Ishikawa (cell line): ENCODE results near the gene CD247.

Experiments
- CEBPB ChIP-seq: IDR thresholded peaks from 2 replicates; pipeline ENCODE4 v1.6.1; 2012
- CREB1 ChIP-seq: IDR thresholded peaks from 2 replicates; pipeline ENCODE4 v1.6.1; 2012; ENCODE audit warnings: low read depth
- EP300 ChIP-seq: IDR thresholded peaks from 2 replicates; pipeline ENCODE4 v1.6.1; 2012; ENCODE audit warnings: borderline replicate concordance
- NFIC ChIP-seq: IDR thresholded peaks from 2 replicates; pipeline ENCODE4 v1.6.1; 2012
- RAD21 ChIP-seq: IDR thresholded peaks from 2 replicates; pipeline ENCODE4 v1.6.1; 2012; ENCODE audit warnings: low read depth
- TAF1 ChIP-seq: IDR thresholded peaks from 2 replicates; pipeline ENCODE4 v1.6.1; 2012; ENCODE audit warnings: low read depth, mild to moderate bottlenecking
- TCF12 ChIP-seq: IDR thresholded peaks from 2 replicates; pipeline ENCODE4 v1.6.1; 2012; ENCODE audit warnings: low read depth
- ZBTB7A ChIP-seq: IDR thresholded peaks from 2 replicates; pipeline ENCODE4 v1.6.1; 2012; ENCODE audit warnings: low read depth
- TF ChIP-seq, protein P1 (sequence below): IDR thresholded peaks from 2 replicates; pipeline ENCODE4 v1.6.1; 2012
- TF ChIP-seq, protein P2 (sequence below): IDR thresholded peaks from 2 replicates; pipeline ENCODE4 v1.6.1; 2012; ENCODE audit warnings: low read depth, mild to moderate bottlenecking
- TF ChIP-seq, protein P3 (sequence below): IDR thresholded peaks from 2 replicates; pipeline ENCODE4 v1.6.1; 2012

DNA sequence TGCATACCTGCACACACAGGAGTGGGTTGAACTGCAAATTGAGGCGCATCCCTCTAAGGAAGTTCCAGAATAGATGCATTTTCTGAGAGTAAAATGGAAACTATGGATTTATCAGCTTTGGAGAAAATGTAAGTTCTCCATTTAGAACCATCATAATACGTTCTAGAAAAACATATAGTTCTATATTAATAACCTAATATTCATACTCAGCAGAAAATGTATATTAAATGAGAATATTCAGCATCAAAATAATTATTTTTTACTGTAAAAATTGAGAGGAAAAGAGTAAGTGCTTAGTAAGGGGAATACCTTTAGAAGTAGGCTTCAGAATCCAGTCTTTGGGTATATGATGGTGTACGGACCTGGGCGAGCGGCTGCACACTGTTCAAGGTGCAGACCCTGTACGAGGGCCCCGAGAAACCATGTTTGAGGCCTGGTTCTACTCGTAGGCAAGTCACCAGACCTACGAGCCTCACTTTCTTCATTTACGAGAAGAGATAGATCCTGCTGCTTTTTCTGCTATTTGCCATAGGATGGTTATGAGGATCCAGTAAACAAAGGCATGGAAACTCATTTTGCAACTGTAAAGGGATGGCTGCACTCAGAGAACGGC lies 6.8 kb downstream of the CD247 start:
- TF ChIP-seq TCF12 (no peak), EP300 (no peak), NFIC (no peak), CEBPB (no peak), RAD21 (no peak), ZBTB7A (no peak), TAF1 (no peak), CREB1 (no peak)
- TF ChIP-seq, protein P1, sequence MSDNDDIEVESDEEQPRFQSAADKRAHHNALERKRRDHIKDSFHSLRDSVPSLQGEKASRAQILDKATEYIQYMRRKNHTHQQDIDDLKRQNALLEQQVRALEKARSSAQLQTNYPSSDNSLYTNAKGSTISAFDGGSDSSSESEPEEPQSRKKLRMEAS, result no peak
- TF ChIP-seq, protein P2, sequence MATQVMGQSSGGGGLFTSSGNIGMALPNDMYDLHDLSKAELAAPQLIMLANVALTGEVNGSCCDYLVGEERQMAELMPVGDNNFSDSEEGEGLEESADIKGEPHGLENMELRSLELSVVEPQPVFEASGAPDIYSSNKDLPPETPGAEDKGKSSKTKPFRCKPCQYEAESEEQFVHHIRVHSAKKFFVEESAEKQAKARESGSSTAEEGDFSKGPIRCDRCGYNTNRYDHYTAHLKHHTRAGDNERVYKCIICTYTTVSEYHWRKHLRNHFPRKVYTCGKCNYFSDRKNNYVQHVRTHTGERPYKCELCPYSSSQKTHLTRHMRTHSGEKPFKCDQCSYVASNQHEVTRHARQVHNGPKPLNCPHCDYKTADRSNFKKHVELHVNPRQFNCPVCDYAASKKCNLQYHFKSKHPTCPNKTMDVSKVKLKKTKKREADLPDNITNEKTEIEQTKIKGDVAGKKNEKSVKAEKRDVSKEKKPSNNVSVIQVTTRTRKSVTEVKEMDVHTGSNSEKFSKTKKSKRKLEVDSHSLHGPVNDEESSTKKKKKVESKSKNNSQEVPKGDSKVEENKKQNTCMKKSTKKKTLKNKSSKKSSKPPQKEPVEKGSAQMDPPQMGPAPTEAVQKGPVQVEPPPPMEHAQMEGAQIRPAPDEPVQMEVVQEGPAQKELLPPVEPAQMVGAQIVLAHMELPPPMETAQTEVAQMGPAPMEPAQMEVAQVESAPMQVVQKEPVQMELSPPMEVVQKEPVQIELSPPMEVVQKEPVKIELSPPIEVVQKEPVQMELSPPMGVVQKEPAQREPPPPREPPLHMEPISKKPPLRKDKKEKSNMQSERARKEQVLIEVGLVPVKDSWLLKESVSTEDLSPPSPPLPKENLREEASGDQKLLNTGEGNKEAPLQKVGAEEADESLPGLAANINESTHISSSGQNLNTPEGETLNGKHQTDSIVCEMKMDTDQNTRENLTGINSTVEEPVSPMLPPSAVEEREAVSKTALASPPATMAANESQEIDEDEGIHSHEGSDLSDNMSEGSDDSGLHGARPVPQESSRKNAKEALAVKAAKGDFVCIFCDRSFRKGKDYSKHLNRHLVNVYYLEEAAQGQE, result no peak
- TF ChIP-seq, protein P3, sequence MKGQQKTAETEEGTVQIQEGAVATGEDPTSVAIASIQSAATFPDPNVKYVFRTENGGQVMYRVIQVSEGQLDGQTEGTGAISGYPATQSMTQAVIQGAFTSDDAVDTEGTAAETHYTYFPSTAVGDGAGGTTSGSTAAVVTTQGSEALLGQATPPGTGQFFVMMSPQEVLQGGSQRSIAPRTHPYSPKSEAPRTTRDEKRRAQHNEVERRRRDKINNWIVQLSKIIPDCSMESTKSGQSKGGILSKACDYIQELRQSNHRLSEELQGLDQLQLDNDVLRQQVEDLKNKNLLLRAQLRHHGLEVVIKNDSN, result no peak
